ENCODE measurements around the gene PCDH9.

The PCDH9 gene

GRCh38 chr13:67071918-67072598, 158.1 kb downstream of the PCDH9 start:
- H3K4me3 ChIP-seq (replicated peaks; ENCODE audit: low read depth, low read length): no peak overlapping the region
- DNase-seq (ENCODE audit: extremely low read depth, insufficient read length): no peak
- no peaks in the 10 kb centered on the region for H3K36me3 ChIP-seq (ENCODE audit: control insufficient read depth, insufficient read depth, low read length)
- no peaks in the 10 kb centered on the region for H3K27me3 ChIP-seq (replicated peaks; ENCODE audit: control insufficient read depth, insufficient read depth, low read length)
- TF ChIP-seq CTCF (IDR thresholded peaks at IDR 0.05; ENCODE audit: insufficient read depth, low read length, poor library complexity, severe bottlenecking): no peak

- Histone ChIP-seq H3K27me3 (replicated peaks; ENCODE audit: control insufficient read depth, insufficient read depth, low read length) (no peaks in the 10 kb centered on the region), H3K4me3 (replicated peaks; ENCODE audit: low read depth, low read length) (no peak overlapping the region), H3K36me3 (ENCODE audit: control insufficient read depth, insufficient read depth, low read length) (no peaks in the 10 kb centered on the region)
- no peak for TF ChIP-seq CTCF (IDR thresholded peaks at IDR 0.05; ENCODE audit: insufficient read depth, low read length, poor library complexity, severe bottlenecking)
- no peak for DNase-seq (ENCODE audit: extremely low read depth, insufficient read length)
These were observed 159.8 kb downstream of the PCDH9 start for GRCh38 chr13:67070306-67070705.

- no peak for DNase-seq (ENCODE audit: extremely low read depth, insufficient read length)
- H3K4me3 ChIP-seq (replicated peaks; ENCODE audit: low read depth, low read length): no peak overlapping the region
- H3K36me3 ChIP-seq (ENCODE audit: control insufficient read depth, insufficient read depth, low read length): no peaks in the 10 kb centered on the region
- H3K27me3 ChIP-seq (replicated peaks; ENCODE audit: control insufficient read depth, insufficient read depth, low read length): no peaks in the 10 kb centered on the region
- TF ChIP-seq CTCF (IDR thresholded peaks at IDR 0.05; ENCODE audit: insufficient read depth, low read length, poor library complexity, severe bottlenecking): no peak
These were observed 160.9 kb downstream of the PCDH9 start for GRCh38 chr13:67069117-67069767.

- H3K36me3 ChIP-seq (ENCODE audit: control insufficient read depth, insufficient read depth, low read length): no peaks in the 10 kb centered on the region
- DNase-seq (ENCODE audit: extremely low read depth, insufficient read length): no peak
- no peak for TF ChIP-seq CTCF (IDR thresholded peaks at IDR 0.05; ENCODE audit: insufficient read depth, low read length, poor library complexity, severe bottlenecking)
- H3K27me3 ChIP-seq (replicated peaks; ENCODE audit: control insufficient read depth, insufficient read depth, low read length): no peaks in the 10 kb centered on the region
- H3K4me3 ChIP-seq (replicated peaks; ENCODE audit: low read depth, low read length): no peak overlapping the region
These were observed 165.2 kb downstream of the PCDH9 start for GRCh38 chr13:67064920-67065319.

GRCh38 chr13:67063036-67063435, 167.1 kb downstream of the PCDH9 start:
- H3K27me3 ChIP-seq (replicated peaks; ENCODE audit: control insufficient read depth, insufficient read depth, low read length): no peaks in the 10 kb centered on the region
- TF ChIP-seq CTCF (IDR thresholded peaks at IDR 0.05; ENCODE audit: insufficient read depth, low read length, poor library complexity, severe bottlenecking): no peak
- H3K36me3 ChIP-seq (ENCODE audit: control insufficient read depth, insufficient read depth, low read length): no peaks in the 10 kb centered on the region
- H3K4me3 ChIP-seq (replicated peaks; ENCODE audit: low read depth, low read length): no peak overlapping the region
- no peak for DNase-seq (ENCODE audit: extremely low read depth, insufficient read length)
